A172 (cell line): ENCODE data around the gene BHMT. TPM values are rescaled to one million over a fixed set of nuclear protein-coding genes. Genes with fewer than 3 reads are reported as not detected.
"Not testable (repeated sequence)": the region's sequence is repeated elsewhere in the genome, so short reads cannot be mapped to it uniquely, and the experiment has no call there.

Experiments
- DNase-seq: peaks from one replicate; pipeline ENCODE4 v3.0.0-alpha.2; 2015; ENCODE audit warnings: low spot score
- total RNA-seq: library from RNA; depleted of rRNA; stranded (reverse); fragments of >200 nt; shearing (Covaris generic); gene quantifications from 2 replicates; pipeline ENCODE4 v1.2.3, GENCODE V29; 2014; rRNA removed

The BHMT gene
- total RNA-seq, 1 experiment from 2014 or later: not detected

GRCh38 chr5:79172269-79172668 lies 60.7 kb downstream of the BHMT start:
- no peak for DNase-seq

DNA sequence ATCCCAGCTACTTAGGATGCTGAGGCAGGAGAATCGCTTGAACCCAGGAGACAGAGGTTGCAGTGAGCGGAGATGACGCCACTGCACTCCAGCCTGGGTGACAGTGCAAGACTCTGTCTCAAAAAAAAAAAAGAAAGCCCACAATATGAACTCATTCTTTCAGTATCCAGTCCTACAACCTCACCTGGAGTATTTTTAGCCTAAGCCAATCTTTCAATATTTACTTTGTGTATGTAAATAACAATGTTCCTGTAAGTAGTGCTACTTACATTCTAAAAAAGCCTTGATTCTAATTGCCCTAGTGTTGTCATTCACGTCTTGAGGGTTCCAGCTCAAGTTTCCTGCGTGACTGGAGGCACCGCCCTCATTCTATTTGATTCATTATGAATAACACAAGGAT lies 62.0 kb downstream of the BHMT start:
- DNase-seq: no peak

DNA sequence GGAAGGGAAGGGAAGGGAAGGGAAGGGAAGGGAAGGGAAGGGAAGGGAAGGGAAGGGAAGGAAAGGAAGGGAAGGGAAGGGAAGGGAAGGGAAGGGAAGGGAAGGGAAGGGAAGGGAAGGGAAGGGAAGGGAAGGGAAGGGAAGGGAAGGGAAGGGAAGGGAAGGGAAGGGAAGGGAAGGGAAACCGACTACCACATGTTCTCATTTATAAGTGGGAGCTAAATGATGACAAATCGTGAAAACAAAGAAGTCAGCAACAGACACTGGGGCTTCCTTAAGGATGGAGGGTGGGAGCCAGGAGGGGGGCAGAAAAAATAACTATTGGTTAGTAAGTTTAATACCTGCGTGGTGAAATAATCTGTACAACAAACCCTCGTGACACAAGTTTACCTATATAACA lies 68.8 kb downstream of the BHMT start:
- not testable (repeated sequence) for DNase-seq

- DNase-seq: no peak
Measured at GRCh38 chr5:79181419-79182022, 69.9 kb downstream of the BHMT start.

Other genes with a start within 250 kb of the BHMT start
- gene ARSB, start 126.5 kb upstream of the BHMT start, total RNA-seq: 13.4 and 14.4 TPM in 2 replicates
- gene DMGDH, start 42.1 kb upstream of the BHMT start, total RNA-seq: 0.12 TPM in 1 of 2 replicates, not detected in the other
- gene BHMT2, start 42.0 kb upstream of the BHMT start, total RNA-seq: not detected in 2 replicates
- gene JMY, start 124.3 kb downstream of the BHMT start, total RNA-seq: 10.4 and 12.6 TPM in 2 replicates